Small intestine (tissue), 7 donors: Measurements from ENCODE around the gene TMEM269. TPM values are rescaled to one million over a fixed set of nuclear protein-coding genes. Genes with fewer than 3 reads are reported as not detected.

Experiments used
- DNase-seq, 2 donors: peaks; one replicate each; pipeline versions ENCODE4 v3.0.0 to v3.0.0-alpha.2; 2013
- FAIRE-seq: peaks from 2 replicates; lab custom pipeline; 2012; peaks lifted over from hg19 to GRCh38; lab: Jason Lieb, UNC
- H3K27ac ChIP-seq, 3 donors: one replicate each; pipeline ENCODE4 v1.5.1; 2013; ENCODE audit warnings: low read length in 2 of 3, mild to moderate bottlenecking in 2 of 3, control low read depth in 1 of 3, inconsistent platforms in 1 of 3, low read depth in 1 of 3, moderate library complexity in 1 of 3
- H3K27me3 ChIP-seq, 3 donors: one replicate each; pipeline ENCODE4 v1.6.1; 2013; ENCODE audit warnings: low read length in 3 of 3, inconsistent platforms in 1 of 3; ENCODE audit not compliant: control insufficient read depth in 3 of 3, insufficient read depth in 3 of 3
- H3K36me3 ChIP-seq, 3 donors: one replicate each; pipeline ENCODE4 v1.6.1; 2013; ENCODE audit warnings: low read length in 3 of 3, inconsistent platforms in 1 of 3, low read depth in 1 of 3, mild to moderate bottlenecking in 1 of 3, moderate library complexity in 1 of 3; ENCODE audit not compliant: control insufficient read depth in 3 of 3, insufficient read depth in 2 of 3
- H3K4me1 ChIP-seq, 3 donors: one replicate each; pipeline ENCODE4 v1.6.1; 2013; ENCODE audit warnings: low read length in 2 of 3, inconsistent platforms in 1 of 3, low read depth in 1 of 3, mild to moderate bottlenecking in 1 of 3, moderate library complexity in 1 of 3; ENCODE audit not compliant: control insufficient read depth in 3 of 3, insufficient read depth in 2 of 3
- H3K4me3 ChIP-seq, 3 donors: one replicate each; pipeline ENCODE4 v1.5.1; 2013; ENCODE audit warnings: low read length in 3 of 3, control low read depth in 1 of 3, inconsistent platforms in 1 of 3, low read depth in 1 of 3, mild to moderate bottlenecking in 1 of 3, moderate library complexity in 1 of 3
- H3K9me3 ChIP-seq, 2 donors: one replicate each; pipeline ENCODE4 v1.6.1; 2013; ENCODE audit warnings: low read depth in 1 of 2, low read length in 1 of 2; ENCODE audit not compliant: control insufficient read depth in 2 of 2, insufficient read depth in 1 of 2
- WGBS, 3 donors: extraction: QIAGEN DNeasy Blood & Tissue Kit; methylation state at CpG; one replicate each; pipeline ENCODE4 v1.1.7; 2013; 5-methylcytosine and 5-hydroxymethylcytosine counted together
- polyA plus RNA-seq, 4 donors: library from polyadenylated mRNA; stranded (reverse) in 3 of 4; unstranded in 1 of 4; fragments of 200-250 nt in 3 of 4; fragments of 120-200 nt in 1 of 4; gene quantifications; one replicate each; pipeline versions ENCODE4 v1.2.1 to v1.2.3, GENCODE V29; 2013
- donor health status: healthy with polysubstance abuse.
- donor health status: control.
- donor health status: control.
- donor health status: Bipolar disorder and iron deficiency.
- donor health status: healthy.

The TMEM269 gene
- polyA plus RNA-seq, 4 donors, result 0.03 to 0.06 TPM; not detected in 2

DNA sequence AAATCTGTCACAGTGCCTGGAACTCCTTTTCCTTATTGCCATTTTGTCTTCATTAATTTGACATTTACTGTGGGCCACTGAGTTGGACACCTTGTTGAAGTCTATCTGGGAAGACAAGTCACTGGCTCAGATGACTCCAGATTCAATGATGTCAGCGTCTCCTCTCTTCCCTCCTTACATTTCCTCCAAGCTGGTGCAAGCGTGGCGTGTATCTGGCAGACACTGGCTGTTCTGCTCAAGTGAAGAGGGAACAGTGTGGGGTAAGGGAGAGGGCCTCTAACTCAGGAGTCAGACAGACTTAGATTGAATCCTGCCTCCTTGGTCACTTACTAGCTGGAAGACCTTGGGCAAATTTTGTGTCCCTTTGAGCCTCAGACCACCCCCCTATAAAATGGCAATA is 52.9 kb downstream of the TMEM269 start:
- Histone ChIP-seq H3K9me3 (no peaks in the 10 kb centered on the region), H3K27ac (no peak overlapping the region), H3K27me3 (no peaks in the 10 kb centered on the region), H3K4me1 (no peaks in the 10 kb centered on the region), H3K4me3 (no peak overlapping the region), H3K36me3 (peaks cover 0 to 21% (median 2%) of the 10 kb centered on the region in 3 donors)
- no peak for FAIRE-seq
- WGBS, 3 donors, result 48 to 69% (median 66%) methylated on average over 3 of the region's 3 CpGs
- DNase-seq, result no peak

DNA sequence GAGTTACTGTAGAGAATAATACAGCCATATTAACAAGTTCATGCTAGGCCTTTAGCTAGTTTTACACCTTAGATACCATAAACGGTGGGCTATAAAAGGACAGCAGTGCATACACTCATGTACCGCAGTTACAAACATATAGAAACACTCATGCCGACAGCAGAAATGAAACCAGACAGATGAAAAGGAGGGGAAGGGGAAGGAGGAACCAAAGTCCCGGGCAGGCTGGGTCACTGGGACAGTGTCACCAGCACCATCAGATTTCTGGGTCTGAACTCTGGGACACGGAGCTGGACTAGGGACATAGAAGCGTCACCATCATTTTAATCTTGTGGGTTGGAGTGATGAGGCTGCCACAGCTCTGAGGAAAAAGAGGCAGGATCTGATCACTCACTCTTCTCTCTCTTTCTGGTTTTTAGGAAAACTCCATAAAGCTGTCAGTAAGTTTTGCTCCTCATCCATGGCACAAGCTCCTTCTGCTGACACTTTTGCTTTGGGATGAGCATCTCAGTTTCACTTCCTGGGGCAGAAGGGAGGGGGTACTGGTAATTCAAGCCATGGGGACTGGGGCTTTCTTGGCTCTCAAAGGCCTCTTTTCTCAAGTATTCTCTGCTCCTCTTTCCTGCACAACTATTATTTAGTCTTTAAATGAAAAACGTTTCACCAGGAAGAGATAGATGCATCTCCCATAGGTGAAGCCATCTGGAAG is 53.8 kb downstream of the TMEM269 start:
- FAIRE-seq (no peak), DNase-seq (no peak)
- peaks cover 0 to 23% (median 2%) of the 10 kb centered on the region in 3 donors for H3K36me3 ChIP-seq
- no peaks in the 10 kb centered on the region for H3K27me3 ChIP-seq
- H3K4me3 ChIP-seq, result no peak overlapping the region
- 80 to 90% (median 86%) methylated on average over 7 of the region's 7 CpGs for WGBS, 3 donors
- H3K9me3 ChIP-seq, result no peaks in the 10 kb centered on the region
- no peak overlapping the region for H3K27ac ChIP-seq
- H3K4me1 ChIP-seq, result no peaks in the 10 kb centered on the region

DNA sequence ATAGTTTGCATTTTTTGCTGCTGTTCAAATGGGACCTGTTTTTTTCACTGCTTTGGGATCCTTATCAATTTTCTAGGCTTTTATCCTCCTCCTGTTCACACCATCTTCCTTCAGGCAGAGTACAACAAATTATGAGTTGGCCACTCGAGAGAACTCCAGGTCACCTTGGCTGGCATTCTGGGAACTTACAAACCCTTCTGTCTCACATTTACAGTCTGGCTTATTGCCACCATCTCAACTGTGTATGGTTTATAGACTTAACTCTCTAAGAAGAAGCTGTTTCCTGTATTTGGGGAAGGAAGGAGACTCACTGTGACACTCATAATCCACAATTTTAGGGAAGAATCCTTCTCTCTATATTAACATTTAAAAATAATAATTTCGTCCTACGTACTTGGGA is 56.2 kb downstream of the TMEM269 start:
- no peak for FAIRE-seq
- no peak overlapping the region for H3K27ac ChIP-seq
- 79 to 87% (median 82%) methylated on average over 3 of the region's 3 CpGs for WGBS, 3 donors
- H3K9me3 ChIP-seq, result no peaks in the 10 kb centered on the region
- no peak for DNase-seq
- no peak overlapping the region for H3K4me3 ChIP-seq
- peaks cover 0 to 16% (median 2%) of the 10 kb centered on the region in 3 donors for H3K36me3 ChIP-seq
- no peaks in the 10 kb centered on the region for H3K4me1 ChIP-seq
- no peaks in the 10 kb centered on the region for H3K27me3 ChIP-seq

DNA sequence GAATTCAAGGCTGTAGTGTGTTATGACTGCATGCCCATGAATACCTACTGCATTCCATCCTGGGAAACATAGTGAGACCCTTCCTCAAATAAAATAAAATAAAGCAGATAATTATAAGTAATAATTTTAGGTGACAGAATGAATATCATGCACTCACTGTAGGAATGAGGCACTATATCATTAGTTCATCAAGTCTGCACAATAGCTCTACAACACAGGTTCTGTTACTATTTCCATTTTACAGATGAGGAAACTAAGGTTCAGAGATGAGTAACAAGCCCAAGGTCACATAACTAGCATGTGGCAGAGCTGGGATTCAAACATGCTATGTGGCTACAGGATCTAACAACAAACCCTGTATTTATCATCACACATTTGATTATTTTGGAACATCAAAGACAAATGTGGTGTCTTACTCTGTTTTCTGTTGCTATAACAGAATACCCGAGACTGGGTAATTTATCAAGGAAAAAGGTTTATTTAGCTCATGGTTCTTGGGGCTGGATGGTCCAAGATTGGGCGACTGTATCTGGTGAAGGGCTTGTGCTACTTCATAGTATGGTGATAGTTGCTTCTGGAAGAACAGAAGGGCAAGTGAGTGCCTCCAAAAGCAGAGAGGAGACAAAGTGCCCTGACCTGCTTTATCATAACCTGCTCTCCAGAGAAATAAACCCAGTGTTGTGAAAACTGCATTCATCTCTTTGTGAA is 56.8 kb downstream of the TMEM269 start:
- H3K27ac ChIP-seq, result no peak overlapping the region
- H3K36me3 ChIP-seq, result peaks cover 0 to 13% (median 2%) of the 10 kb centered on the region in 3 donors
- H3K27me3 ChIP-seq, result no peaks in the 10 kb centered on the region
- FAIRE-seq (no peak), DNase-seq (no peak)
- H3K4me1 ChIP-seq, result no peaks in the 10 kb centered on the region
- no peak overlapping the region for H3K4me3 ChIP-seq
- 73 to 92% (median 92%) methylated on average over 2 of the region's 2 CpGs for WGBS, 3 donors
- no peaks in the 10 kb centered on the region for H3K9me3 ChIP-seq

DNA sequence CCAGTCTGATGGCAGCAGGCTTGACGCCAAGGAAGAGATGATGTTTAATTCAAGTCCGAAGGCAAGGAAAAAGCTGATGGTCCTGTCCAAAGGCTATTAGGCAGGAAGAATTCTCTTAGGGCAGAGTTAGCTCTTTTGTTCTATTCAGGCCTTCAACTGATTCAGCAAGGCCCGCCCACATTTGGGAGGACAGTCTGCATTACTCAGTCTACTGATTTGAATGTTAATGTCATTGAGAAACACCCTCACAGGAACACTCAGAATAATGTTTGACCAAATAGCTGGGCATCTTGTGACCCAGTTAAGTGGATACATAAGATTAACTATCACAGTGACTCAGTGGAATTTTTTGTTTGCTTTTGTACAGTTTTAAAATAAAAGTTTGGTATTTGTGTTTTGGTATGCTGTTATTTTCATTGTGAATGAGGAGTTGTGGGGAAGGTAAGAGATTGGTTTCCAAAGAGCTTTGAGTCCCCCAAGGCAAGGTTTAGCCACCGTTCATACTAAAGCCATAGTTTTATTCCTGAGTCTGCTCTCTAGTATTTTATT is 59.9 kb downstream of the TMEM269 start:
- H3K27me3 ChIP-seq, result no peaks in the 10 kb centered on the region
- H3K27ac ChIP-seq, result no peak overlapping the region
- no peak overlapping the region for H3K4me3 ChIP-seq
- peaks cover 0 to 8% (median 0%) of the 10 kb centered on the region in 3 donors for H3K36me3 ChIP-seq
- peaks cover 2 to 7% (median 2%) of the 10 kb centered on the region in 3 donors for H3K4me1 ChIP-seq
- FAIRE-seq (no peak), DNase-seq (no peak)
- no peaks in the 10 kb centered on the region for H3K9me3 ChIP-seq
- 89 to 95% (median 92%) methylated on average over 4 of the region's 4 CpGs for WGBS, 3 donors

DNA sequence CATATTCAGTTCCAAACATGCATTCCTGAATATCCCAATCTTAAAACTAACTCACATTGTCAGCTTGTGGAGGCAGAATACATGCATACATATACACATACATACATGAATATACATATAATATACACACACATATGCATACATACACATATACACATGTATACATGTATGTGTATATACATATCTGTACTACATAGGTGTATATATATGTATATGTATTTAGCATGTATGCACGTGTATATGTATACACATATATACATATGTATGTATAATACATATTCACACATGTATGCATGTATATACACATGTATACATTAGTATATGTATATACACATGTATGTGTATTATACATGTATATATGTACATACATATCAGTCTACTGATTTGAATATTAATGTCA is 60.4 kb downstream of the TMEM269 start:
- Histone ChIP-seq H3K9me3 (no peaks in the 10 kb centered on the region), H3K36me3 (peaks cover 0 to 8% (median 0%) of the 10 kb centered on the region in 3 donors), H3K27me3 (no peaks in the 10 kb centered on the region), H3K4me1 (peaks cover 2 to 7% (median 2%) of the 10 kb centered on the region in 3 donors), H3K27ac (no peak overlapping the region), H3K4me3 (no peak overlapping the region)
- FAIRE-seq (no peak), DNase-seq (no peak)
- 68 to 76% (median 71%) methylated on average over 1 of the region's 1 CpG for WGBS, 3 donors

DNA sequence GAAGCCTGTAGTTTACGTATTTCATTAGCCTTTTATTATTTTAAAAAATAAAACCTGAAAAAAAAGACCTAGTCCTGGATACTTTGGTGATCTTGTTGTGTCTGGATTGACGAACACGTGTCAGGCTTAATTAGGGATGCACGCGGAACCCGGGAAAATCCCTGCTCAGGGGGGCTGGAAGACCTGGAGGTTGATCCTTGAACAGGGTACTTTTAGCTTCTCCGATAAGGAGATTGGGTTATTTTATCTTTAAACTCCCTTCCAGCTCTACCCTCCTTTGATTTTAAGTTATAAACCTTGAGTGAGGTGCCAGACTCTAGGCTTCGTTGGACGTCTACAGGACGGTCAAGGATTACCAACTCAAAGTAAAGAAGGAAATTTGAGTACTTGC is 61.1 kb downstream of the TMEM269 start:
- no peaks in the 10 kb centered on the region for H3K9me3 ChIP-seq
- peaks cover 0 to 10% (median 0%) of the 10 kb centered on the region in 3 donors for H3K36me3 ChIP-seq
- H3K27me3 ChIP-seq, result no peaks in the 10 kb centered on the region
- WGBS, 3 donors, result 8 to 18% (median 10%) methylated on average over 10 of the region's 10 CpGs
- DNase-seq, result no peak
- H3K4me3 ChIP-seq, result peak overlapping the region; percentile 42 to 99 (median 88)
- no peak for FAIRE-seq
- H3K4me1 ChIP-seq, result peaks cover 2 to 7% (median 2%) of the 10 kb centered on the region in 3 donors
- H3K27ac ChIP-seq, result no peak overlapping the region

DNA sequence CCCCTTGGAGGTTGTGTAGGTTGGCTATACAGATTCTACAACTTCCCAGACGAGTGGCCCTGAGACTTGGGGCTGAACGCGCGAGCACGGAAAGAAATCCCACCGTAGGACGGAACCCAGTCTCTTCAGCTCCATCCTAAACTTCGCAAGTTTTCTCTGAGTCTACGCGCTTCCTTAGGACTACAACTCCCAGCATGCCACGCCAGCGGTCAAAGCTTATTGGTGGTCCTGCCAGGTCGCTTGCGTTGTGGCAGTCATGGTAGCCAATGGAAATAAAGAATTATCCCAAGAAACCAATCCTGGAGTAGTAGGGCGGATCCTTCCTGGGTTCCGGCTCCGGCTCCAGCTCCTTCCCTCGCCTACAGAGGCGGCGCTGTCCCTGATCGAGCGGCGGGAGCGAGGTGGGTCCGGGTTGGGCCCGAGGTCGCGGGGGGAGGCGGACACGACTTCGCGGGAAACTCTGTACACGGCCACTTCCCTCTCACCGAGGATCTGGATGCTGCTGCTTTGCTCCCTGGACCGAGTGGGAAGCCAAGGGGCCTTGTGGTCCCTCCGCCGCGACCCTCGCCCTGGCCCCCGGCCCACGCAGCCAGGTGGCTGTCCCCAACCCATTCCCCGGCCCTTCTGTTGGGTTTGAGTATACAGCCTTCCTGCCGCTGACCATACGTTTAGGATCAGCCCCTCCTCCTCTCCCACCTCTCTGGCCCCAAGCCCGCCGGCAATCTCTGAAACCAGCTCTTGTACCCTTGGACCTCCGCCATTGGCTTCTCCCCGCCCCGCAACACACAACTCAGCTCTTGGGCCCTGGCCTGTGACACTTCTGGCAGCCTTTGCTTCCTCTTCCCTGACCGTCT is 61.7 kb downstream of the TMEM269 start, which contains the start of gene ZNF691:
TSS of gene ZNF691 (plus strand) at position 357 of the 854 bp plus-strand sequence. CDS start 3,046 bp downstream, outside the sequence.
- H3K27ac ChIP-seq, result peak within 1 kb of the TSS in 2 of 3 donors; percentile 54 to 80
- H3K27me3 ChIP-seq, result no peaks in the 10 kb centered on the region
- FAIRE-seq (peak; percentile 19), DNase-seq (peak; percentile 96 to 98)
- 0 to 1% (median 1%) methylated on average over 49 to 50 of the region's 50 CpGs for WGBS, 3 donors
- H3K4me3 ChIP-seq, result peak within 1 kb of the TSS; percentile 83 to 99 (median 88)
- H3K9me3 ChIP-seq, result peaks cover 0 to 6% of the 10 kb centered on the region in 2 donors
- H3K36me3 ChIP-seq, result peaks cover 3 to 16% (median 5%) of the 10 kb centered on the region in 3 donors
- H3K4me1 ChIP-seq, result peaks cover 2 to 7% (median 2%) of the 10 kb centered on the region in 3 donors
